NCI-H69 (cell line): Measurements from ENCODE around the gene NSD1.
"Not testable (repeated sequence)": the region's sequence is repeated elsewhere in the genome, so short reads cannot be mapped to it uniquely, and the experiment has no call there.

Experiments
- DNase-seq: peaks from one replicate; lab custom pipeline; 2025; lab: John Stamatoyannopoulos, UW

Gene NSD1

DNA sequence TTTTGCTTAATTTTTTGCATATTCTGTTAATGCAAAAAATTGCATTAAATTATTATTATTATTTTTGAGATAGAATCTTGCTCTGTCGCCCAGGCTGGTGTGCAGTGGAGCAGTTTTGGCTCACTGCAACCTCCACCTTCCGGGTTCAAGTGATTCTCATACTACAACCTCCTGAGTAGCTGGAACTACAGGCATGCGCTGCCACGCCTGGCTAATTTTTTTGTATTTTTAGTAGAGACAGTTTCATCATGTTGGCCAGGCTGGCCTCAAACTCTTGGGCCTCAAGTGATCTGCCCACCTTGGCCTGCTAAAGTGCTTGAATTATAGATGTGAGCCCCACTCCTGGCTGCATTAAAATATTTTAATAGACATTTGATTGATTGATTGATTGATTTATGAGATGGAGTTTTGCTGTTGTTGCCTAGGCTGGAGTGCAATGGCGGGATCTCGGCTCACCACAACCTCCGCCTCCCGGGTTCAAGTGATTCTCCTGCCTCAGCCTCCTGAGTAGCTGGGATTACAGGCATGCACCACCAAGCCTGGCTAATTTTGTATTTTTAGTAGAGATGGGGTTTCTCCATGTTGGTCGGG is 44.4 kb downstream of the NSD1 start:
- DNase-seq, result not testable (repeated sequence)

DNA sequence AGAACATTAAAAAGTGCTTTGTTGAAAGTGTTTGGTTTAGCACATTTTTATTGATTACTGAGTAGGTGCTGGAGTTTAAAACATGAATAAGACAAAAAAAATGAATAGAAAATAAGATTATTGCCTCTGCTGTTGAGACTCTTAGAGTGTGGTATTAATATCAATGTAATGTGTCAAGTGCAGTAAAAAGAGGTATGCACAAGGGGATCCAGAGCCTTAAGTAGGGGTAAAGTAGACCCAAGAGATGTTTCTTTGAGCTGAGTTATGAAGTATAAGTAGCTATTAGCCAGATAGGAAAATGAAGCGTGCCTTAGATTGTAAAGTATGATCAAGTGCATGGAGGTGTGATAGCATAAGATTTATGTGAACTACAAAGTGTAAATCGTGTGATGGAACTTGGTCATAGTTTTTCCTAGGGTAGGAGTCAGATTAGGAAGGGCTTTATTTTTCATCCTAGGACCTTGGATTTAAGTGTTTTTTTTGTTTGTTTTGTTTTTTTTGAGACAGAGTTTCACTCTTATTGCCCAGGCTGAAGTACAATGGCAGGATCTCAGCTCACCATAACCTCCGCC is 45.2 kb downstream of the NSD1 start:
- no peak for DNase-seq

DNA sequence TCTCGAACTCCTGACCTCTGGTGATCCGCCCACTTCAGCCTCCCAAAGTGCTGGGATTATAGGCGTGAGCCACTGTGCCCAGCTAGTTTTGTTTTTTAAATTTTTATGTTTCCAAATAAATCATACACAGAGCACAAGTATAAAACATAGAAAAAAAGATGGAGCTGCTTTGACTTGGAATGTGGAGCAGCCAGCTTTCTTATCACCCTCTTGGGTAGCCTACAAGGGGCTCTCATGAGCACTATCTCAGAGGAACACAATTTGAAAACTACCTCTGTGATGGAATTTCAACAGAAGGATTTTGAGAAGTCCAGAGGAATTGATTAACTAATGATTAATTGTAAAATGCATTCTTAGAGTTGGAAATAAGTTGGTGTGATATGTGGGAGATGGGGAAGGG is 45.9 kb downstream of the NSD1 start:
- DNase-seq, result no peak

- no peak for DNase-seq
Observed at GRCh38 chr5:177183142-177183541, 49.6 kb downstream of the NSD1 start.

DNA sequence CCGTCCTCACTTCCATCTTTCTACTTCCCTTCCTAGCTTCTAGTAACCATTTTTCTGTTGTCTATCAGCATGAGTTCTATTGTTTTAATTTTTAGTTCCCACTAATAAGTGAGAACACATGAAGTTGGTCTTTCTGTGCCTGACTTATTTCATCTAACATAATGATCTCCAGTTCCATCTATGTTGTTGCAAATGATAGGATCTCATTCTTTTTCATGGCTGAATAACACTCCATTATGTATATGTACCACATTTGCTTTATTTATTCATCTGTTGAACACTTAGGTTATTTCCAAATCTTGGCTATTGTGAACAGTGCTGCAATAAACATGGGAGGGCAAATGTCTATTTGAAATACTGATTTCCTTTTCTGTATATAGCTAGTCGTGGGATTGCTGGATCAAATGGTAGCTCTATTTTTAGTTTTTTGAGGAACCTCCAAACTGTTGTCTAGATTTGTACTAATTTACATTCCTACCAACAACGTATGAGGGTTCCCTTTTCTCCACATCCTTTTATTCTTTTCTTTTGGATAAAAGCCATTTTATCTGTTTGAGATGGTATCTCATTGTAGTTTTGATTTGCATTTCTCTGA is 50.3 kb downstream of the NSD1 start:
- no peak for DNase-seq

DNA sequence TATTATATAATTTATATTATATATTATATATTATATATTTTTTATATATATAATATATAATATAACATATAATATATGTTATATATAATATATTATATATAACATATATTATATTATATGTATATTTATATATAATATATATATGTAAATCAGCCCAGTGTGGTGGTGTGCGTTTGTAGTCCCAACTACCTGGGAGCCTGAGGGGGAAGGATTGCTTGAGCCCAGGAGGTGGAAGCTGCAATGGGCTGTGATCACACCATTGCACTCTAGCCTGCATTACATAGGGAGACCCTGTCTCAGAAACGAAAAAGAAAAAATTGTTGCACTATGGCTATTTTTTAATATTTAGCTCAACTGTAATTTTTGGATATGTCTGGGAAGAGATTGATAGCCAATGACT is 52.4 kb downstream of the NSD1 start:
- peak; percentile 9 for DNase-seq

DNA sequence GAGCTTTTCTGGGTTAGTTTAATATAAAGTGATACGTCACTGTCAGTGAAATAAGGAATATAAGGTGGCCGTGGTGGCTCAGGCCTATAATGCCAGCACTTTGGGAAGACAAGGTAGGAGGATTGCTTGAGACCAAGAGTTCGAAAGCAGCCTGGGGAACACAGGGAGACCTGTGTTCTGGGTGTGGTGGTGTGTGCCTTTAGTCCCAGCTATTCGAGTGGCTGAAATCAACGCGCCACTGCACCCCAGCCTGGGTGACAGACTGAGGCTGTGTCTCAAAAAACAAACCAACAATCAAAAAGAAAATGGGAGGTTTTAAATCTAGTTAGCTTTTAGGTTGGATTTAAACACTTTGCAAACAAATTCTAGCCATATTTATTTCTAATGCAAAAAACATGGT is 53.1 kb downstream of the NSD1 start:
- no peak for DNase-seq

DNA sequence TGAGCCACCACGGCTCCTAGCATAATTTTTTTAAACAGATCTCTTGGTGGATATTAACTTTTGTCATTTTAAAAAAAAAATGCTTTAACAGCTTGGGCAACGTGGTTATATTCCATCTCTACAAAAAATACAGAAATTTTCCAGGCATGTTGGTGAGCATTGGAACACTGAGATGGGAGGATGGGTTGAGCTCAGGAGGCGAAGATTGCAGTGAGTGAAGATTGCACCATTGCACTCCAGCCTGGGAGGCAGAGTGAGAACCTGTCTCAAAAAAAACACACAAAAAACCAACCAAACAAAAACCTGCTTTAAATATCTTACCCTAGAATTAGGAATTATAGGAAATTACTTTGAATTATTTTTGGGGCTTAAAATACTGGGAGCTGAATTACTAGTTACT is 55.2 kb downstream of the NSD1 start:
- DNase-seq, result no peak

GRCh38 chr5:177189416-177189815 is 55.8 kb downstream of the NSD1 start:
- DNase-seq, result no peak

- no peak for DNase-seq
Observed at GRCh38 chr5:177189965-177190364, 56.4 kb downstream of the NSD1 start.

- DNase-seq, result no peak
Observed at GRCh38 chr5:177194268-177194667, 60.7 kb downstream of the NSD1 start.

GRCh38 chr5:177195307-177195952 is 61.9 kb downstream of the NSD1 start:
- DNase-seq, result no peak

GRCh38 chr5:177198738-177199137 is 65.2 kb downstream of the NSD1 start:
- DNase-seq, result no peak

DNA sequence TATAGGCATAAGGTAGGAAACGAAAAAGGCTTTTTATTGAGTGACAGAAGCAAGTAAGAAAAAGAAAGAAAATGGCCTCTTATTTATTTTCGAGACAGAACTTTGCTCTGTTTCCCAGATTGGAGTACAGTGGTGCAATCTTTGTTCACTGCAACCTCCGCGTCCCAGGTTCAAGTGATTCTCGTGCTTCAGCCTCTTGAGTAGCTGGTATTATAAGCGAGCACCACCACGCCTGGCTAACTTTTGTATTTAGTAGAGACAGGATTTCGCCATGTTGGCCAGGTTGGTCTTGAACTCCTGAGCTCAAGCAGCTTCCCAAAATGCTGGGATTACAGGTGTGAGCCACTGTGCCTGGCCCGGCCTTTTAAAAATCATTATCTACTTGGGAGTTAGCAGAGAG is 70.7 kb downstream of the NSD1 start:
- DNase-seq, result no peak

DNA sequence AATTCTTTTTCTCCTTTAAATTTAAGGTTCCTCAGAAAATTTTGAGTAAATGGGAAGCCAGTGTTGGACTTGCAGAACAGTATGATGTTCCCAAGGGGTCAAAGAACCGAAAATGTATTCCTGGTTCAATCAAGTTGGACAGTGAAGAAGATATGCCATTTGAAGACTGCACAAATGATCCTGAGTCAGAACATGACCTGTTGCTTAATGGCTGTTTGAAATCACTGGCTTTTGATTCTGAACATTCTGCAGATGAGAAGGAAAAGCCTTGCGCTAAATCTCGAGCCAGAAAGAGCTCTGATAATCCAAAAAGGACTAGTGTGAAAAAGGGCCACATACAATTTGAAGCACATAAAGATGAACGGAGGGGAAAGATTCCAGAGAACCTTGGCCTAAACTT is 76.0 kb downstream of the NSD1 start:
- no peak for DNase-seq

- no peak for DNase-seq
Observed at GRCh38 chr5:177212242-177212641, 78.7 kb downstream of the NSD1 start.

DNA sequence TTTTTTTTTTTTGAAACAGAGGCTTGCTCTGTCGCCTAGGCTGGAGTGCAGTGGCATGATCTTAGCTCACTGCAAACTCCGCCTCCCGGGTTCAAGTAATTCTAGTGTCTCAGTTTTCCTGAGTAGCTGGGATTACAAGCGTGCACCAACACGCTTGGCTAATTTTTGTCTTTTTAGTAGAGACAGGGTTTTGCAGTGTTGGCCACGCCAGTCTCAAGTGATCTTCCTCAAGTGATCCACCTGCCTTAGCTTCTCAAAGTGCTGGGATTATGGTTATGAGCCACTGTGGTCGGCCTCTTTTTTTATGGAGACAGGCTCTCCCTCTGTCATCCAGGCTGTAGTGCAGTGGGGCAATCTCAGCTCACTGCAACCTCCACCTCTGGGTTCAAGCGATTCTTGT is 87.0 kb downstream of the NSD1 start:
- DNase-seq, result no peak

DNA sequence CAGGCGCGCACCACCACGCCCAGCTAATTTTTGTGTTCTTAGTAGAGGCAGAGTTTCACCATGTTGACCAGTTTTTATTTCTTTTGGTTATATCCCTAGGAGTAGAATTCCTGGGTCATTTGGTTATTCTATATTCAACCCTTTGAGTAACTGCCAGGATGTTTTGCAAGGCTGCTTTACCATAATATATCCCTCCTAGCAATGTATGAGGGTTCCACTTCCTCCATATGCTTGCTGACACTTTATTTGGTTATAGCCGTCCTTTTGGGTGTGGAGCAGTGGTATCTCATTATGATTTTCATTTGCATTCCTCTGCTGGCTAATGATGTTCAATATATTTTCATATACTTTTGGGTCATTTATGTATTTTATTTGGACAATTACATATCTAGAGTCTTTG is 88.7 kb downstream of the NSD1 start:
- DNase-seq, result no peak

DNA sequence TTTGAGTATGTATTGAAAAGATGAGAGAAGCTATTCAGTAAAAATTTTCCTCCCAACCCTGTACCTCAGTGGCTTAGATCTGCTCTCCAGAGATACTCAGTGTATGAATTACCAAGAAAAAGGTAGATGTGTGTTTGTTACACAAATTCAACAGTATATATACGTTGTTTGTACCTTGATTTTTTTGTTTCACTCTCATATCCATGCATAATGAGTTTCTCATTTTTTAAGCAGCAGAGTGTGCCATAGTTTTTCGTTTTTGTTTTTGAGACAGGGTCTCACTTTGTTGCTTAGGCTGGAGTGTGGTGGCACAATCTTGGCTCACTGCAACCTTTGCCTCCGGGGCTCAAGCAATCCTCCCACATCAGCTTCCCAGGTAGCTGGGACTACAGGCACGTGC is 92.2 kb downstream of the NSD1 start:
- DNase-seq, result no peak

DNA sequence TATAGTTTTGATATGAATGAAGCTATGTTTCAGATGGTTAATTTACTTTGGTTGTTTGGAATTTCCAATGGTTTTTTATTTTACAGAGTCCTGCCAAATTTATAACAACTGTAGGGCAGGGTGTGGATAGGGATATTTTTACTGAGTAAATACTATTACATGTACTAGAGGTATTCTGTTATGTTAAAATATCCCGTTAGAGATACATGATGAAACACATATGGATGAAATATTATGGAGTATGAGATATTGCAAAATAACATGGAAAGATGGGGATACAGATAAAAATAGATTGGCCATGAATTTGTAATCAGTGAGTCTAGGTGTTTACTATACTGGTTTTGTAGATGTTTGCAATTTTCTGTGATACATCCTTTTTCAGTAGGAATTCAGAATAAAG is 93.3 kb downstream of the NSD1 start:
- DNase-seq, result no peak

GRCh38 chr5:177228751-177229150 is 95.2 kb downstream of the NSD1 start:
- DNase-seq, result no peak

- DNase-seq, result no peak
Observed at GRCh38 chr5:177230660-177231059, 97.1 kb downstream of the NSD1 start.

DNA sequence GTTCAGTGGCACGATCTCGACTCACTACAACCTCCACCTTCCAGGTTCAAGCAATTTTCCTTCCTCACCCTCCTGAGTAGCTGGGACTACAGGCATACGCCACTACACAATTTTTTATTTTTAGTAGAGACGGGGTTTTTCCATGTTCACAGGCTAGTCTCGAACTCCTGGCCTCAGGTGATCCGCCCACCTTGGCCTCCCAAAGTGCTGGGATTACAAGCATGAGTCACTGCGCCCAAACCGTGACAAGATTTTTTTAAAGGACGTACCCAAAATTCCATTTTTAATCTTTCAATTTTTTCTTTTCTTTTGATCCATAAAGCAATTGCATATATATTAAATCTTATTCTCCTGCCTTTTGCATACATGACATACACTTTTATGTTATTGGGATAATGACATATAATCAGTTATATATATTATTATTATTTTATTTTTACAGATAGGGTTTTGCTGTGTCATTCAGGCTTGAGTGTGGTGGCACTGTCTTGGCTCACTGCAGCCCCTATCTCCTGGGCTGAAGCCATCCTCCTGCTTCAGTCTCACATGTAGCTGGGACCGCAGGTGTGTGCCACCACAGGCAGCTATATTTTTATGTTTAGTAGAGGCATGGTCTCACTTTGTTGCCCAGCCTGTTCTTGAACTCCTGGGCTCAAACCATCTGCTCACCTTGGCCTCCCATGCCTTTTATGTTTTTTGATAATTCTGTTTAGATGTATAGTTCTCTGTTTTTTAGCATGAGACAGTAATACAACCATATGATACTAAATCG is 98.1 kb downstream of the NSD1 start:
- no peak for DNase-seq
